Activated gamma-delta T cell treated with anti-CD3 and anti-CD28 coated beads, Interleukin-2, amount 50 U/mL, for 16 hours (primary cell): ENCODE data around the gene GSTO2.

Experiments
- DNase-seq: peaks from one replicate; pipeline ENCODE4 v3.0.0-alpha.2; 2020; ENCODE audit warnings: low read depth

GSTO2 gene

GRCh38 chr10:104253606-104254410 is 15.2 kb upstream of the GSTO2 start:
- no peak for DNase-seq

GRCh38 chr10:104254493-104255310 is 14.3 kb upstream of the GSTO2 start, which contains the start of gene GSTO1:
GSTO1 (plus strand) TSS chr10:104254892; CDS start chr10:104254929, 37 bp downstream.
- peak; percentile 28 for DNase-seq

- DNase-seq, result no peak
Measured at GRCh38 chr10:104255311-104255981, 13.5 kb upstream of the GSTO2 start.

- DNase-seq, result no peak
Measured at GRCh38 chr10:104256335-104256961, 12.5 kb upstream of the GSTO2 start.

GRCh38 chr10:104257235-104257634 is 11.7 kb upstream of the GSTO2 start:
- DNase-seq, result no peak

GRCh38 chr10:104258209-104258608 is 10.8 kb upstream of the GSTO2 start:
- no peak for DNase-seq

- DNase-seq, result no peak
Measured at GRCh38 chr10:104259456-104259855, 9.5 kb upstream of the GSTO2 start.

GRCh38 chr10:104259999-104260774 is 8.8 kb upstream of the GSTO2 start:
- DNase-seq, result no peak

GRCh38 chr10:104260775-104261115 is 8.2 kb upstream of the GSTO2 start:
- DNase-seq, result no peak

GRCh38 chr10:104262055-104262454 is 6.9 kb upstream of the GSTO2 start:
- no peak for DNase-seq

GRCh38 chr10:104264783-104265182 is 4.2 kb upstream of the GSTO2 start:
- no peak for DNase-seq

- no peak for DNase-seq
Measured at GRCh38 chr10:104267721-104268404, 1.1 kb upstream of the GSTO2 start.

GRCh38 chr10:104268405-104268712 is 625 bp upstream of the GSTO2 start:
- DNase-seq, result no peak

- DNase-seq, result no peak
Measured at GRCh38 chr10:104273286-104273685, 4.3 kb downstream of the GSTO2 start.

- no peak for DNase-seq
Measured at GRCh38 chr10:104273899-104274575, 5.1 kb downstream of the GSTO2 start.

- no peak for DNase-seq
Measured at GRCh38 chr10:104274762-104275721, 6.1 kb downstream of the GSTO2 start.

- DNase-seq, result no peak
Measured at GRCh38 chr10:104276192-104276591, 7.2 kb downstream of the GSTO2 start.

- DNase-seq, result no peak
Measured at GRCh38 chr10:104277785-104278184, 8.8 kb downstream of the GSTO2 start.

GRCh38 chr10:104279550-104280259 is 10.7 kb downstream of the GSTO2 start:
- no peak for DNase-seq
